K562 (cell line): ENCODE data around the gene CFAP20DC. TPM values are rescaled to one million over a fixed set of nuclear protein-coding genes. Genes with fewer than 3 reads are reported as not detected.

Experiments used
- ATAC-seq: fragments of 200-7000 bp; cut with Tn5 transposase; 3 replicates; pipeline ENCODE4 v1.9.1; 2020; ENCODE audit warnings: moderate library complexity
- BruUV-seq: library from RNA; stranded (reverse); fragments of 400-500 nt; replicated peaks from 2 replicates; lab custom pipeline; 2021; lab: Mats Ljungman, UMichigan
- CTCF ChIA-PET: fragments of 300-600 bp; formaldehyde crosslinking; extraction: SDS; loops from one replicate; lab custom pipeline; 2021; ENCODE audit warnings: low intra/inter-chr PET ratio; lab: Yijun Ruan, JAX
- POLR2A ChIA-PET: fragments of 300-600, 350-650 bp; sonication (Branson Sonifier 250); formaldehyde crosslinking; extraction: SDS; loops from one replicate; lab custom pipeline; 2021; ENCODE audit warnings: antibody characterized with exemption, inconsistent platforms; lab: Yijun Ruan, JAX
- DNase-seq, 4 experiments: peaks; one replicate each; pipeline versions ENCODE4 v3.0.0 to v3.0.0-alpha.2; 2011 to 2018; ENCODE audit warnings: low spot score in 3 of 4, mixed read lengths in 3 of 4; ENCODE audit errors: extremely low read depth in 1 of 4
- FAIRE-seq: peaks from 2 replicates; lab custom pipeline; 2011; peaks lifted over from hg19 to GRCh38; lab: Jason Lieb, UNC
- H2AFZ ChIP-seq: 2 replicates; pipeline ENCODE4 v1.6.0; 2011; ENCODE audit warnings: low read depth, low read length, control low read depth, inconsistent platforms
- H3K27ac ChIP-seq: fragments of 200-600 bp; 3 replicates; pipeline ENCODE4 v1.8.0; 2011; ENCODE audit warnings: low read depth, mild to moderate bottlenecking, control low read depth, inconsistent platforms, low read length, moderate library complexity, mixed read lengths; ENCODE audit errors: extremely low read depth
- H3K27me3 ChIP-seq, 2 experiments: fragments of 300-600 bp in 1 of 2; 2 replicates in 1 of 2; 3 replicates in 1 of 2; pipeline versions ENCODE4 v1.6.0 to v1.8.0; 2011; ENCODE audit warnings: inconsistent platforms in 2 of 2, low read length in 2 of 2, mild to moderate bottlenecking in 1 of 2, mixed read lengths in 1 of 2, moderate library complexity in 1 of 2; ENCODE audit not compliant: control insufficient read depth in 2 of 2, insufficient read depth in 2 of 2
- H3K36me3 ChIP-seq: fragments of 300-600 bp; 3 replicates; pipeline ENCODE4 v1.8.0; 2011; ENCODE audit warnings: mild to moderate bottlenecking, low read length, inconsistent platforms; ENCODE audit not compliant: control insufficient read depth, insufficient read depth
- H3K4me1 ChIP-seq, 2 experiments: fragments of 200-600 bp in 1 of 2; replicated peaks in 1 of 2; 2 replicates in 1 of 2; 3 replicates in 1 of 2; pipeline versions ENCODE4 v1.5.1 to v1.8.0; 2011; ENCODE audit warnings: inconsistent platforms in 2 of 2, low read length in 2 of 2, mild to moderate bottlenecking in 1 of 2, mixed read lengths in 1 of 2, moderate library complexity in 1 of 2; ENCODE audit not compliant: control insufficient read depth in 2 of 2, insufficient read depth in 2 of 2
- H3K4me2 ChIP-seq: 2 replicates; pipeline ENCODE4 v1.6.1; 2011; ENCODE audit warnings: low read length, control low read depth, inconsistent platforms, mixed read lengths; ENCODE audit not compliant: insufficient read depth
- H3K4me3 ChIP-seq: fragments of 200-600 bp; sonication (generic), shearing (Covaris generic); 2 replicates; pipeline ENCODE4 v1.5.1; 2016; ENCODE audit warnings: control low read depth, inconsistent platforms
- H3K79me2 ChIP-seq: fragments of 200-600 bp; 3 replicates; pipeline ENCODE4 v1.8.0; 2011; ENCODE audit warnings: low read length, inconsistent platforms; ENCODE audit not compliant: control insufficient read depth, insufficient read depth
- H3K9ac ChIP-seq, 2 experiments: 2 replicates each; pipeline versions ENCODE4 v1.6.0 to v1.6.1; 2011; ENCODE audit warnings: low read depth in 2 of 2, low read length in 2 of 2, control low read depth in 1 of 2, inconsistent platforms in 1 of 2, mild to moderate bottlenecking in 1 of 2, mixed read lengths in 1 of 2; ENCODE audit not compliant: insufficient read depth in 1 of 2
- H3K9me1 ChIP-seq: one replicate; pipeline ENCODE4 v1.6.0; 2011; ENCODE audit warnings: inconsistent platforms, mild to moderate bottlenecking, low read length, moderate library complexity; ENCODE audit not compliant: control insufficient read depth, insufficient read depth
- H3K9me3 ChIP-seq: replicated peaks from 2 replicates; pipeline ENCODE4 v1.5.1; 2011; ENCODE audit warnings: low read depth, low read length, inconsistent platforms; ENCODE audit not compliant: control insufficient read depth, insufficient read depth
- H4K20me1 ChIP-seq: replicated peaks from 2 replicates; pipeline ENCODE4 v1.6.1; 2011; ENCODE audit warnings: low read length, inconsistent platforms, mixed read lengths; ENCODE audit not compliant: control insufficient read depth, insufficient read depth
- ATF2 ChIP-seq: sonication (generic); formaldehyde crosslinking; IDR thresholded peaks from 2 replicates; pipeline ENCODE4 v1.8.1; 2022; ENCODE audit warnings: missing genetic modification reagents
- ATF7 ChIP-seq: fragments of 450-650 bp; IDR thresholded peaks from 2 replicates; pipeline ENCODE4 v1.7.1; 2014; ENCODE audit warnings: mild to moderate bottlenecking, moderate library complexity
- CBX5 ChIP-seq: IDR thresholded peaks from 2 replicates; pipeline ENCODE4 v1.6.1; 2014; ENCODE audit warnings: low read depth, borderline replicate concordance
- DACH1 ChIP-seq: fragments of 450-650 bp; IDR thresholded peaks from 2 replicates; pipeline ENCODE4 v1.6.1; 2018; ENCODE audit not compliant: partially characterized antibody
- DPF2 ChIP-seq: fragments of 450-650 bp; IDR thresholded peaks from 2 replicates; pipeline ENCODE4 v1.6.1; 2016
- EZH2 ChIP-seq: IDR thresholded peaks from 2 replicates; pipeline ENCODE4 v1.6.1; 2012; ENCODE audit warnings: low read depth, mild to moderate bottlenecking, inconsistent platforms, low read length, borderline replicate concordance
- HDAC8 ChIP-seq: fragments of 450-650 bp; IDR thresholded peaks from 2 replicates; pipeline ENCODE4 v1.6.1; 2016; ENCODE audit warnings: mild to moderate bottlenecking, missing genetic modification characterization, moderate library complexity, missing compliant biosample characterization
- HOXB6 ChIP-seq: fragments of 250-450 bp; sonication (Bioruptor Pico); IDR thresholded peaks from 2 replicates; pipeline ENCODE4 v1.5.1; 2022; ENCODE audit warnings: mild to moderate bottlenecking, borderline replicate concordance
- JUNB ChIP-seq: fragments of 450-650 bp; formaldehyde crosslinking; conservative IDR thresholded peaks from 2 replicates; pipeline ENCODE4 v1.4.0; 2020; ENCODE audit warnings: mild to moderate bottlenecking
- MLX ChIP-seq, 2 experiments: fragments of 450-650 bp in 1 of 2; sonication (generic) in 1 of 2; formaldehyde crosslinking; conservative IDR thresholded peaks; 2 replicates each; pipeline versions ENCODE4 v1.4.0 to v1.8.1; 2020 to 2022; ENCODE audit warnings: mild to moderate bottlenecking in 1 of 2, missing genetic modification reagents in 1 of 2
- NRF1 ChIP-seq, 2 experiments: fragments of 450-650 bp; IDR thresholded peaks in 1 of 2; conservative IDR thresholded peaks in 1 of 2; 2 replicates each; pipeline ENCODE4 v1.6.1; 2014; ENCODE audit warnings: mild to moderate bottlenecking in 2 of 2
- RFX7 ChIP-seq: fragments of 250-450 bp; sonication (Bioruptor Pico); IDR thresholded peaks from 2 replicates; pipeline ENCODE4 v1.5.1; 2021; ENCODE audit warnings: mild to moderate bottlenecking
- SAFB ChIP-seq: fragments of 200-400 bp; formaldehyde crosslinking; IDR thresholded peaks from 2 replicates; pipeline ENCODE4 v1.6.1; 2017; ENCODE audit warnings: low read depth, low read length, borderline replicate concordance
- SMAD3 ChIP-seq: fragments of 450-650 bp; formaldehyde crosslinking; conservative IDR thresholded peaks from 2 replicates; pipeline ENCODE4 v1.4.0; 2020; ENCODE audit warnings: mild to moderate bottlenecking
- STAT5B ChIP-seq: fragments of 250-450 bp; sonication (Bioruptor Pico); IDR thresholded peaks from 2 replicates; pipeline ENCODE4 v1.8.0; 2021; ENCODE audit warnings: mild to moderate bottlenecking, inconsistent platforms
- ZNF121 ChIP-seq: sonication (generic); formaldehyde crosslinking; conservative IDR thresholded peaks from 2 replicates; pipeline ENCODE4 v1.8.0; 2022; ENCODE audit warnings: missing genetic modification reagents
- ZNF239 ChIP-seq: fragments of 250-450 bp; sonication (Bioruptor Pico); IDR thresholded peaks from 2 replicates; pipeline ENCODE4 v1.4.0; 2020; ENCODE audit warnings: mild to moderate bottlenecking
- WGBS: fragments of 100-300 bp; shearing (Covaris generic); methylation state at CpG from one replicate; pipeline ENCODE4 v1.1.6; 2016; ENCODE audit warnings: low coverage, mixed read lengths; ENCODE audit not compliant: insufficient coverage; ENCODE audit errors: missing lambda C conversion rate; 5-methylcytosine and 5-hydroxymethylcytosine counted together
- in situ Hi-C: fragments of 300-500 bp; cut with MboI; formaldehyde crosslinking; loops from 4 replicates; pipeline ENCODE4 v1.15.0; 2018; ENCODE audit warnings: inconsistent platforms, mixed read lengths
- intact Hi-C: fragments of 100-400 bp; cut with micrococcal nuclease; formaldehyde crosslinking; loops from 2 replicates; pipeline ENCODE4 v1.14.2; 2022
- polyA plus RNA-seq, 8 experiments: library from polyadenylated mRNA; depleted of rRNA in 4 of 8; stranded (reverse) in 5 of 8; unstranded in 3 of 8; fragments of >200 nt; fragmentation: Nextera tagmentation in 2 of 8; fragmentation: Illumina TruSeq in 1 of 8; extraction: Ambion mirVana in 2 of 8; extraction: Trizol in 1 of 8; gene quantifications; 2 replicates each; pipeline versions ENCODE4 v1.2.1 to v1.2.3, GENCODE V29; 2011 to 2014; ENCODE audit warnings: inconsistent platforms in 1 of 8, missing spikeins in 1 of 8
- total RNA-seq, 7 experiments: library from RNA; depleted of rRNA in 6 of 7; stranded (reverse); fragments of >200 nt in 6 of 7; fragmentation: Illumina TruSeq in 2 of 7; extraction: Trizol in 2 of 7; gene quantifications; 2 replicates each; pipeline versions ENCODE4 v1.2.1 to v1.2.3, GENCODE V29; 2011 to 2021; ENCODE audit warnings: low replicate concordance in 1 of 7

Gene CFAP20DC
- total and polyA plus RNA-seq, 9 of the 15 experiments (the other 6 are each of a cell fraction or from before 2014, with no cell fraction given): 1.6 to 5.9 (median 4.6) TPM

DNA sequence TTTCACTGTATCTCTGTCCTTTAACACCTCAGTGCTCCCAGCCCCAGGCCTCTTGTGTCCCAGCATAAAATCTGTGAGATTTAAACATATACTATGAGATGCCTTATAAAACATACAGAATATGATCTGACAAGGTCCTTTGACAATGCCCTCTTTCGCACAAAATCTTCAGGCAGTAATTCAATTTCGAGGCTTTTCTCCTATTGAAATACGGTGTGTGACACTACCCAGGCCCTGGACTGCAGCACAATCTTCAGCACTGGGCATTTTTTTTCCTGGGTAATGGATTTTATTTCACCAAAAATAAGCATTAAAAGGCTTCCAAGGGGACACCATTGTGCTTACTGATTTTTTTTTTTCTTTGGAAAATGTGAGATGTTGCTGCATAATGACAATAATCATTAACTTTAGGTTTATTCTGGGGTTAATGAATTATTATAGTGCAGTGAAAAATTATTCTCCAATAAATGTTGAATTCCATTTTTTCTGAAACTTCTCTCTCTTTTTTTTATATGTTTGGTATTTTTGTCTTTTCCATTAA is 342.4 kb downstream of the CFAP20DC start:
- H3K27me3 ChIP-seq: no peaks in the 10 kb centered on the region
- H3K9ac ChIP-seq: no peak overlapping the region
- TF ChIP-seq ATF2 (CRISPR knock-in tag) (no peak), CBX5 (no peak), JUNB (CRISPR knock-in tag) (no peak), ZNF239 (no peak), SMAD3 (CRISPR knock-in tag) (no peak), RFX7 (CRISPR knock-in tag) (no peak), HDAC8 (tag) (no peak), NRF1 (conservative IDR thresholded peaks at IDR 0.05 in 1 of 2, IDR thresholded peaks at IDR 0.05 in 1 of 2) (no peak), HOXB6 (CRISPR knock-in tag) (no peak), ATF7 (no peak), DACH1 (no peak), MLX (CRISPR knock-in tag; conservative IDR thresholded peaks at IDR 0.05) (no peak), ZNF121 (CRISPR knock-in tag) (no peak), SAFB (no peak), EZH2 (no peak), DPF2 (no peak), STAT5B (CRISPR knock-in tag) (no peak)
- no peaks in the 10 kb centered on the region for H3K9me3 ChIP-seq
- no peak overlapping the region for H3K4me2 ChIP-seq
- ChIA-PET CTCF (no interaction called here), POLR2A (no interaction called here)
- no peaks in the 10 kb centered on the region for H3K9me1 ChIP-seq
- H3K36me3 ChIP-seq: no peaks in the 10 kb centered on the region
- FAIRE-seq (no peak), DNase-seq (no peak), ATAC-seq (no peak)
- H3K4me1 ChIP-seq: no peaks in the 10 kb centered on the region
- 36% methylated on average over 2 of the region's 3 CpGs for WGBS
- no peak overlapping the region for H3K27ac ChIP-seq
- BruUV-seq: no TSS peak
- H3K4me3 ChIP-seq: no peak overlapping the region
- no peaks in the 10 kb centered on the region for H4K20me1 ChIP-seq
- intact Hi-C loops: no loop called here
- no peaks in the 10 kb centered on the region for H3K79me2 ChIP-seq
- in situ Hi-C loops: no loop called here
- no peak overlapping the region for H2AFZ ChIP-seq
